Measurements from ENCODE around the gene LRRC17. TPM values are rescaled to one million over a fixed set of nuclear protein-coding genes. Genes with fewer than 3 reads are reported as not detected.

Gene LRRC17
- total RNA-seq, 2 experiments from 2014 or later, result 0.22 TPM; not detected in 1

DNA sequence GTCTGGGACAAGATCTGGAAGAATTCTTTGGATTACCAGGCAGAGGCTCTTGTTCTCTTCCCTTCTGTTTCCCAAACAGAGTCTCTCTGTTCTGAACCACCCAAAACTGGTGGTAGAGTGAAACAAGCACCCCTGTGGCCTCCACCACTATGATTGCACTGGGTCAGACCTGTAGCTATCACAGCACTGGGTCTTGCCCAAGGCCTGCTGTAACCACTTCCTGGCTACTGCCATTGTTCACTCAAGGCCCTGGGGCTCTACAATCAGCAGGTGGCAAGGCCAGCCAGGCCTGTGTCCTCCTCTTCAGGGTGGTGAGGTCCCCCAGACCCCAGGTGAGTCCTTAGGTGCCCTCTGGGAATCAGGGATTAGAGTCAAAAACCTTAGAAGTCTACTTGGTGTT lies 4.1 kb upstream of the LRRC17 start:
- H3K27me3 ChIP-seq (ENCODE audit: control insufficient read depth in 1 of 2, insufficient read depth in 2 of 2, low read length in 2 of 2), result no peaks in the 10 kb centered on the region
- H3K36me3 ChIP-seq (ENCODE audit: insufficient read depth, low read length), result no peaks in the 10 kb centered on the region
- peaks cover 5% of the 10 kb centered on the region for H3K4me1 Mint-ChIP-seq (ENCODE audit: low read depth)
- H3K9me3 ChIP-seq (ENCODE audit: control insufficient read depth in 1 of 2, insufficient read depth in 1 of 2, low read length in 2 of 2), result peaks cover 8% of the 10 kb centered on the region in 2 experiments
- H3K4me3 Mint-ChIP-seq, result no peak overlapping the region
- intact Hi-C loops (cut with DNase I, micrococcal nuclease), result no loop called here
- no peak overlapping the region for H3K4me3 ChIP-seq (ENCODE audit: low read length)
- H3K27me3 Mint-ChIP-seq, result no peaks in the 10 kb centered on the region
- ATAC-seq (ENCODE audit: poor library complexity) (no peak), DNase-seq (no peak)
- ChIA-PET CTCF (no interaction called here), POLR2A (no interaction called here)
- no peak overlapping the region for H3K27ac ChIP-seq (ENCODE audit: low read depth in 1 of 2, low read length in 2 of 2)
- no peak for TF ChIP-seq CTCF (IDR thresholded peaks at IDR 0.05)
- no peaks in the 10 kb centered on the region for H3K4me1 ChIP-seq (ENCODE audit: insufficient read depth, low read length)
- peaks cover 5% of the 10 kb centered on the region for H3K9me3 Mint-ChIP-seq
- no peak overlapping the region for H3K27ac Mint-ChIP-seq
- H3K36me3 Mint-ChIP-seq (ENCODE audit: low read depth), result peaks cover 12% of the 10 kb centered on the region

DNA sequence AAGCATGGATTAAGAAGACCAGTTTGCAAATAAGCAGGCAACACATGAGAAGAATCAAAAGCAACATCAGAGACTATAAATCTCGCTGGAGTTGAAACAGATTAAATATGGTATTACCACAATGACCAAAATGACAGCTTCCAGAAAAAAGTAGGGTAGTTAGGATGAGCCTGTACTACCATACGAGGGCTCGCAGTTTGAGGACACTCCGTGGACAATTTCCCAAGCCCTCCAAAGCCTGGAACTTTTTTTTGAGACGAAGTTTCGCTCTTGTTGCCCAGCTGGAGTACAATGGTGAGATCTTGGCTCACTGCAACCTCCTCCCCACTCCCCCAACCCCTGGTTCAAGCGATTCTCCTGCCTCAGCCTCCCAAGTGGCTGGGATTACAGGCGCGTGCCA lies 1.0 kb downstream of the LRRC17 start:
- POLR2A ChIA-PET, result no interaction called here
- Mint-ChIP-seq H3K27me3 (no peaks in the 10 kb centered on the region), H3K27ac (no peak overlapping the region), H3K36me3 (ENCODE audit: low read depth) (peaks cover 7% of the 10 kb centered on the region), H3K4me1 (ENCODE audit: low read depth) (peaks cover 5% of the 10 kb centered on the region), H3K9me3 (no peaks in the 10 kb centered on the region), H3K4me3 (no peak overlapping the region)
- CTCF ChIA-PET, result no interaction called here
- no peak for DNase-seq
- Histone ChIP-seq H3K27me3 (ENCODE audit: control insufficient read depth in 1 of 2, insufficient read depth in 2 of 2, low read length in 2 of 2) (no peaks in the 10 kb centered on the region), H3K27ac (ENCODE audit: low read depth in 1 of 2, low read length in 2 of 2) (no peak overlapping the region), H3K4me1 (ENCODE audit: insufficient read depth, low read length) (no peaks in the 10 kb centered on the region), H3K36me3 (ENCODE audit: insufficient read depth, low read length) (no peaks in the 10 kb centered on the region), H3K4me3 (ENCODE audit: low read length) (no peak overlapping the region), H3K9me3 (ENCODE audit: control insufficient read depth in 1 of 2, insufficient read depth in 1 of 2, low read length in 2 of 2) (peaks cover 2 to 5% of the 10 kb centered on the region in 2 experiments)
- intact Hi-C loops (cut with DNase I, micrococcal nuclease), result no loop called here
- ATAC-seq (ENCODE audit: poor library complexity), result no peak
- TF ChIP-seq CTCF (IDR thresholded peaks at IDR 0.05), result no peak

DNA sequence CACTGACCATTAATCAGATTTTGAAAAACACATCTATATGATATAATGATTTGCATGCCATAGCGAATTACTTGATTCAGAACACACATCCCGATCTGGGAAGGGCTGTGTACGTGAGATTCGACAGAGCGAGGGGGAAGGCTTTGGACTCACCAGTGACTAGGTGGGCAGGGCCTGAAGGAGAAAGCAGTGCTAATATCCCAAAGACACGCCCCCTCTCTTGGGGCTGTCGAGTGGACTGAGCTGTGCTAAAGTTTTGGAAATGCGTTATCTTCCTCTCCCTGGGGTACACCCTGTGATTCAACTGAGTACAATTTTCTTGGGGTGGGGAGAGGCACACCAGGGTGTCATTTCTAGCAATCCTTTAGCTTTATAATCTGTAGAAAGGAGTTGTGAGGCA lies 1.8 kb downstream of the LRRC17 start:
- ChIA-PET CTCF (no interaction called here), POLR2A (no interaction called here)
- Histone ChIP-seq H3K27me3 (ENCODE audit: control insufficient read depth in 1 of 2, insufficient read depth in 2 of 2, low read length in 2 of 2) (no peaks in the 10 kb centered on the region), H3K4me1 (ENCODE audit: insufficient read depth, low read length) (no peaks in the 10 kb centered on the region), H3K36me3 (ENCODE audit: insufficient read depth, low read length) (no peaks in the 10 kb centered on the region), H3K4me3 (ENCODE audit: low read length) (no peak overlapping the region), H3K27ac (ENCODE audit: low read depth in 1 of 2, low read length in 2 of 2) (no peak overlapping the region), H3K9me3 (ENCODE audit: control insufficient read depth in 1 of 2, insufficient read depth in 1 of 2, low read length in 2 of 2) (no peaks in the 10 kb centered on the region)
- H3K36me3 Mint-ChIP-seq (ENCODE audit: low read depth), result peaks cover 7% of the 10 kb centered on the region
- no peak overlapping the region for H3K27ac Mint-ChIP-seq
- H3K4me1 Mint-ChIP-seq (ENCODE audit: low read depth), result peaks cover 5% of the 10 kb centered on the region
- DNase-seq (no peak), ATAC-seq (ENCODE audit: poor library complexity) (no peak)
- no peaks in the 10 kb centered on the region for H3K27me3 Mint-ChIP-seq
- intact Hi-C loops (cut with DNase I, micrococcal nuclease), result no loop called here
- no peak for TF ChIP-seq CTCF (IDR thresholded peaks at IDR 0.05)
- H3K9me3 Mint-ChIP-seq, result no peaks in the 10 kb centered on the region
- H3K4me3 Mint-ChIP-seq, result no peak overlapping the region
